Loucy (cell line): ENCODE results near the gene ZNF541.

Experiments used
- H2AFZ ChIP-seq: fragments of 200-600 bp; sonication (generic); 2 replicates; pipeline ENCODE4 v1.6.0; 2016; ENCODE audit warnings: antibody characterized with exemption, mild to moderate bottlenecking, low read length, moderate library complexity
- H3F3A ChIP-seq: fragments of 200-600 bp; 2 replicates; pipeline ENCODE4 v1.6.0; 2016; ENCODE audit warnings: antibody characterized with exemption, low read depth, mild to moderate bottlenecking
- H3K27me3 ChIP-seq: fragments of 200-600 bp; sonication (generic); 2 replicates; pipeline ENCODE4 v1.6.1; 2014; ENCODE audit warnings: low read length, mild to moderate bottlenecking; ENCODE audit not compliant: insufficient read depth, poor library complexity, severe bottlenecking
- H3K36me3 ChIP-seq: fragments of 200-600 bp; sonication (generic); 2 replicates; pipeline ENCODE4 v1.6.1; 2016; ENCODE audit warnings: low read length; ENCODE audit not compliant: insufficient read depth
- H3K4me1 ChIP-seq: fragments of 200-600 bp; sonication (generic); 2 replicates; pipeline ENCODE4 v1.5.1; 2014; ENCODE audit warnings: low read length, mild to moderate bottlenecking; ENCODE audit not compliant: insufficient read depth, poor library complexity, severe bottlenecking
- H3K4me2 ChIP-seq: fragments of 200-600 bp; sonication (generic); 2 replicates; pipeline ENCODE4 v1.6.0; 2014; ENCODE audit warnings: antibody characterized with exemption, low read length, low read depth, mild to moderate bottlenecking; ENCODE audit not compliant: poor library complexity, severe bottlenecking
- H3K4me3 ChIP-seq: fragments of 200-600 bp; sonication (generic); 2 replicates; pipeline ENCODE4 v1.5.1; 2014; ENCODE audit warnings: low read length, mild to moderate bottlenecking, mixed read lengths; ENCODE audit not compliant: poor library complexity, severe bottlenecking
- H3K79me2 ChIP-seq: fragments of 200-600 bp; sonication (generic); 2 replicates; pipeline ENCODE4 v1.6.1; 2014; ENCODE audit warnings: low read length; ENCODE audit not compliant: insufficient read depth
- H3K9ac ChIP-seq: fragments of 200-600 bp; sonication (generic); 2 replicates; pipeline ENCODE4 v1.6.0; 2014; ENCODE audit warnings: mild to moderate bottlenecking, low read depth, low read length, moderate library complexity; ENCODE audit not compliant: poor library complexity, severe bottlenecking
- H3K9me2 ChIP-seq: fragments of 200-600 bp; sonication (generic); replicated peaks from 2 replicates; pipeline ENCODE4 v1.6.1; 2016; ENCODE audit warnings: low read depth, low read length, mixed read lengths
- H3K9me3 ChIP-seq: fragments of 200-600 bp; sonication (generic); 2 replicates; pipeline ENCODE4 v1.6.1; 2014; ENCODE audit warnings: mild to moderate bottlenecking, antibody characterized with exemption, low read length, low read depth; ENCODE audit not compliant: insufficient read depth
- H4K20me1 ChIP-seq: fragments of 200-600 bp; sonication (generic); 2 replicates; pipeline ENCODE4 v1.6.0; 2014; ENCODE audit warnings: antibody characterized with exemption, low read length, mild to moderate bottlenecking; ENCODE audit not compliant: insufficient read depth, poor library complexity, severe bottlenecking
- EZH2phosphoT487 ChIP-seq: fragments of 200-600 bp; IDR thresholded peaks from 2 replicates; pipeline ENCODE4 v1.6.1; 2018; ENCODE audit warnings: antibody characterized with exemption, mild to moderate bottlenecking, moderate library complexity, borderline replicate concordance
- TF ChIP-seq, protein P1 (sequence below): fragments of 200-600 bp; sonication (generic); conservative IDR thresholded peaks from 2 replicates; pipeline ENCODE4 v1.5.1; 2014; ENCODE audit warnings: mild to moderate bottlenecking, antibody characterized with exemption, low read length

ZNF541 gene

GRCh38 chr19:47580397-47580796, 7.4 kb upstream of the ZNF541 start:
- no peak overlapping the region for H3K4me2 ChIP-seq
- H3K9me2 ChIP-seq = no peaks in the 10 kb centered on the region
- H3F3A ChIP-seq = no peaks in the 10 kb centered on the region
- no peak for TF ChIP-seq EZH2phosphoT487
- TF ChIP-seq, protein P1, sequence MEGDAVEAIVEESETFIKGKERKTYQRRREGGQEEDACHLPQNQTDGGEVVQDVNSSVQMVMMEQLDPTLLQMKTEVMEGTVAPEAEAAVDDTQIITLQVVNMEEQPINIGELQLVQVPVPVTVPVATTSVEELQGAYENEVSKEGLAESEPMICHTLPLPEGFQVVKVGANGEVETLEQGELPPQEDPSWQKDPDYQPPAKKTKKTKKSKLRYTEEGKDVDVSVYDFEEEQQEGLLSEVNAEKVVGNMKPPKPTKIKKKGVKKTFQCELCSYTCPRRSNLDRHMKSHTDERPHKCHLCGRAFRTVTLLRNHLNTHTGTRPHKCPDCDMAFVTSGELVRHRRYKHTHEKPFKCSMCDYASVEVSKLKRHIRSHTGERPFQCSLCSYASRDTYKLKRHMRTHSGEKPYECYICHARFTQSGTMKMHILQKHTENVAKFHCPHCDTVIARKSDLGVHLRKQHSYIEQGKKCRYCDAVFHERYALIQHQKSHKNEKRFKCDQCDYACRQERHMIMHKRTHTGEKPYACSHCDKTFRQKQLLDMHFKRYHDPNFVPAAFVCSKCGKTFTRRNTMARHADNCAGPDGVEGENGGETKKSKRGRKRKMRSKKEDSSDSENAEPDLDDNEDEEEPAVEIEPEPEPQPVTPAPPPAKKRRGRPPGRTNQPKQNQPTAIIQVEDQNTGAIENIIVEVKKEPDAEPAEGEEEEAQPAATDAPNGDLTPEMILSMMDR = no peak
- no peaks in the 10 kb centered on the region for H3K79me2 ChIP-seq
- H3K9me3 ChIP-seq = no peaks in the 10 kb centered on the region
- no peaks in the 10 kb centered on the region for H3K27me3 ChIP-seq
- no peak overlapping the region for H3K9ac ChIP-seq
- no peak overlapping the region for H3K4me3 ChIP-seq
- no peak overlapping the region for H2AFZ ChIP-seq
- peaks cover 14% of the 10 kb centered on the region for H3K4me1 ChIP-seq
- H3K36me3 ChIP-seq = no peaks in the 10 kb centered on the region
- no peaks in the 10 kb centered on the region for H4K20me1 ChIP-seq

- Histone ChIP-seq H4K20me1 (no peaks in the 10 kb centered on the region), H3K4me3 (no peak overlapping the region), H2AFZ (no peak overlapping the region), H3K79me2 (no peaks in the 10 kb centered on the region), H3K27me3 (no peaks in the 10 kb centered on the region), H3K4me1 (no peaks in the 10 kb centered on the region), H3K36me3 (no peaks in the 10 kb centered on the region), H3K9ac (no peak overlapping the region), H3K9me3 (no peaks in the 10 kb centered on the region), H3F3A (no peaks in the 10 kb centered on the region), H3K9me2 (no peaks in the 10 kb centered on the region), H3K4me2 (no peak overlapping the region)
- no peak for TF ChIP-seq EZH2phosphoT487
- TF ChIP-seq, protein P1 = no peak
Observed at GRCh38 chr19:47572635-47573034, 313 bp downstream of the ZNF541 start.

- no peaks in the 10 kb centered on the region for H3K79me2 ChIP-seq
- no peaks in the 10 kb centered on the region for H3K9me3 ChIP-seq
- no peaks in the 10 kb centered on the region for H4K20me1 ChIP-seq
- no peaks in the 10 kb centered on the region for H3F3A ChIP-seq
- H3K27me3 ChIP-seq = no peaks in the 10 kb centered on the region
- no peak overlapping the region for H3K4me2 ChIP-seq
- no peaks in the 10 kb centered on the region for H3K9me2 ChIP-seq
- TF ChIP-seq, protein P1 = no peak
- TF ChIP-seq EZH2phosphoT487 = no peak
- no peak overlapping the region for H3K9ac ChIP-seq
- H3K4me3 ChIP-seq = no peak overlapping the region
- no peaks in the 10 kb centered on the region for H3K4me1 ChIP-seq
- H2AFZ ChIP-seq = no peak overlapping the region
- H3K36me3 ChIP-seq = no peaks in the 10 kb centered on the region
Observed at GRCh38 chr19:47569331-47569730, 3.6 kb downstream of the ZNF541 start.
